Prostate gland (tissue), 2 donors: ENCODE measurements around the gene NHS. TPM values are rescaled to one million over a fixed set of nuclear protein-coding genes. Genes with fewer than 3 reads are reported as not detected.
A peak's percentile ranks its signal among the peaks of the same experiment; 100 is the strongest.

Source experiments
- DNase-seq: peaks from one replicate; pipeline ENCODE4 v3.0.0-alpha.2; 2019; ENCODE audit warnings: low spot score
- H3K27ac ChIP-seq, 2 donors: fragments of 200-600 bp; sonication (generic); 2 replicates each; pipeline ENCODE4 v1.5.1; 2017 to 2019
- H3K27me3 ChIP-seq: fragments of 200-600 bp; sonication (generic); replicated peaks from 2 replicates; pipeline ENCODE4 v1.5.1; 2019; ENCODE audit not compliant: insufficient read depth
- H3K36me3 ChIP-seq, 2 donors: fragments of 200-600 bp; sonication (generic); 1 replicate in 1 of 2; 2 replicates in 1 of 2; pipeline versions ENCODE4 v1.5.1 to v1.8.1; 2017 to 2019
- H3K4me1 ChIP-seq: fragments of 200-600 bp; sonication (generic); replicated peaks from 2 replicates; pipeline ENCODE4 v1.5.1; 2019
- H3K4me3 ChIP-seq, 2 donors: fragments of 200-600 bp; sonication (generic); 2 replicates each; pipeline ENCODE4 v1.5.1; 2017 to 2019
- H3K9me3 ChIP-seq: fragments of 200-600 bp; sonication (generic); 2 replicates; pipeline ENCODE4 v1.5.1; 2017
- CTCF ChIP-seq, 4 experiments: fragments of 200-600 bp in 2 of 4; fragments of 450-650 bp in 2 of 4; sonication (generic) in 2 of 4; IDR thresholded peaks; 1 replicate in 3 of 4; 2 replicates in 1 of 4; pipeline ENCODE4 v1.5.1; 2016 to 2019; ENCODE audit warnings: antibody characterized with exemption in 4 of 4, mild to moderate bottlenecking in 2 of 4, moderate library complexity in 2 of 4
- POLR2A ChIP-seq: fragments of 450-650 bp; IDR thresholded peaks from one replicate; pipeline ENCODE4 v1.6.1; 2016; ENCODE audit warnings: antibody characterized with exemption, mild to moderate bottlenecking
- POLR2AphosphoS5 ChIP-seq: sonication (generic); formaldehyde crosslinking; IDR thresholded peaks from one replicate; pipeline ENCODE4 v1.6.1; 2017; ENCODE audit warnings: antibody characterized with exemption
- WGBS: methylation state at CpG from one replicate; pipeline ENCODE4 v1.1.5; 2018; 5-methylcytosine and 5-hydroxymethylcytosine counted together
- intact Hi-C: fragments of 100-400 bp; cut with DNase I; formaldehyde crosslinking; loops from one replicate; pipeline ENCODE4 v1.14.2; 2022
- total RNA-seq, 2 donors: library from RNA; depleted of rRNA; stranded (reverse); fragments of >200 nt; gene quantifications; one replicate each; pipeline ENCODE4 v1.1.0, GENCODE V29; 2016

NHS gene
- total RNA-seq, 2 donors from 2014 or later = 4.8 to 17.7 TPM

DNA sequence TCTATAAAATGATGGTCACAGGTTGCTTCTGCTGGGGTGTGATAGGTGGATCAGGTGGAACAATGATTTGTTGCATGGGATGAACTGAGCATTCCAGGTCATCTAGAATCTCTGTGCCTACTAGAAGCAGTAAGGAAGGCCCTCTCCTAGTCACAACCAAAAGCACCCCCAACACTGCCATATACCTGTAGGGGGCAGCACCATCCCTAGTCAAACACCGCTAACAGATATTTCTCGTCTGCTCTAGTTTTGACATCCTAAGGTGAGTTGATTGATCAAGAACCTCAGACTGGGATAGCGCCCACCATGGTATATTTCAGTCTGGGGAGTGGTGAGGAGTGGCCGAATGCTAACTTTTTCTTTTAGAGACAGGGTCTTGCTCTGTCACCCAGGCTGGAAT lies 160.2 kb downstream of the NHS start:
- no peak for DNase-seq
- H3K27ac ChIP-seq = no peak overlapping the region
- no peak for TF ChIP-seq POLR2A
- TF ChIP-seq CTCF (IDR thresholded peaks at IDR 0.05) = peak in 2 of 4 experiments; percentile 18 to 27
- 87% methylated on average over 3 of the region's 4 CpGs for WGBS
- intact Hi-C loops = no loop called here
- H3K36me3 ChIP-seq = no peaks in the 10 kb centered on the region
- H3K4me3 ChIP-seq = no peak overlapping the region
- H3K9me3 ChIP-seq = no peaks in the 10 kb centered on the region
- H3K4me1 ChIP-seq = no peaks in the 10 kb centered on the region
- H3K27me3 ChIP-seq = no peaks in the 10 kb centered on the region

DNA sequence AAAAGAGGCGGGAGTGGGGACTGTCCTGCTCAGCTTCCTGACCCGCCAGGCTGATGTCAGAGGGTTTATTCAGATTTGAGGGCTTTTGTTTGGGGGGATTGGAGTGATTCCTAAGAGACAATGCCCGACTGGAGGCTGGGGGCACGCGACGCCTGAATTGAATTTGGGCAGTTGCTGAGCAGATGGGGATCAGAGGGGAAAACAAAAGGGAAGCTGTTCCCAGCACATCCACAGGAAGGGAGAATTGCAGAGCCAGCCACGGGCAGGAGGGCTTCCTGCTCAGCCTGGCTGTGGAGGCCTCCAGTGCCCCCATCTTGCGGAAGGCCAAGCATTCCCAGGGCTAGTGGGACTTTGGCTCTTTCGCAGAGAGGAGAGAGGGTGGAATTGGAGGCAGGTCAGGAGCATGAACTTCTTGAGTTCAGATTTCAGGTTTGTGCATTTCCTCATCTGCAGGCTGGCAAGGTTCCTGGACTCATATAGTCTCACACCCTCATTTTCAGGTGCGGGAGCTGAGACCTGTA lies 162.8 kb downstream of the NHS start:
- no peak overlapping the region for H3K27ac ChIP-seq
- intact Hi-C loops = no loop called here
- WGBS = 81% methylated on average over 10 of the region's 10 CpGs
- TF ChIP-seq POLR2AphosphoS5 = no peak
- no peak for TF ChIP-seq CTCF (IDR thresholded peaks at IDR 0.05)
- TF ChIP-seq POLR2A = no peak
- no peak overlapping the region for H3K4me3 ChIP-seq
- H3K4me1 ChIP-seq = no peaks in the 10 kb centered on the region
- peak; percentile 8 for DNase-seq
- no peaks in the 10 kb centered on the region for H3K27me3 ChIP-seq
- H3K36me3 ChIP-seq = no peaks in the 10 kb centered on the region
- H3K9me3 ChIP-seq = no peaks in the 10 kb centered on the region

GRCh38 chrX:17542123-17542522 lies 167.1 kb downstream of the NHS start:
- DNase-seq = peak; percentile 27
- TF ChIP-seq POLR2A (no peak), POLR2AphosphoS5 (peak; percentile 5)
- intact Hi-C loops = no loop called here
- no peaks in the 10 kb centered on the region for H3K36me3 ChIP-seq
- H3K27me3 ChIP-seq = no peaks in the 10 kb centered on the region
- no peak overlapping the region for H3K4me3 ChIP-seq
- no peaks in the 10 kb centered on the region for H3K9me3 ChIP-seq
- 17% methylated on average over 1 of the region's 3 CpGs for WGBS
- no peak overlapping the region for H3K27ac ChIP-seq
- H3K4me1 ChIP-seq = no peaks in the 10 kb centered on the region

- Histone ChIP-seq H3K4me1 (no peaks in the 10 kb centered on the region), H3K4me3 (no peak overlapping the region), H3K27ac (no peak overlapping the region), H3K9me3 (no peaks in the 10 kb centered on the region), H3K36me3 (no peaks in the 10 kb centered on the region), H3K27me3 (no peaks in the 10 kb centered on the region)
- no peak for DNase-seq
- TF ChIP-seq CTCF (IDR thresholded peaks at IDR 0.05) = no peak
- no peak for TF ChIP-seq POLR2A
- TF ChIP-seq POLR2AphosphoS5 = no peak
- intact Hi-C loops = no loop called here
- 96% methylated on average over 2 of the region's 2 CpGs for WGBS
Observed at GRCh38 chrX:17544821-17545220, 169.8 kb downstream of the NHS start.

DNA sequence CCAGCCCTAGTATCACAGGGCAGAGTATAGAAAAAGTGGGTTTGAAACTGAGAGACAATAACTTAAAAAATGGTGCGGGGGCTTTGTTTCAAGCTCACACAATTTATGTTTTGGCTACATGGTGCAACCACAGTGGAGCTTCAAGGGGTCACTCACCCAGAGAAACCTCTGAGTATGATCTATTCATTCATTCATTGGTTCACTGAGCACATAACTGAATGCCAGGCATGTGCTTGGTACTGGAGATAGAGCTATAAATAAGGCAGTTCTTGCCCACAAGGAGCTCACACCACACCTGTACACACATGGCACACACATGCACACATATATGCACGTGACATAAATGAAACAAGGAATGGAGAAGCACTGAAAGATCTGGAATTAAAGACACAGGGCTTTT lies 171.4 kb downstream of the NHS start:
- H3K9me3 ChIP-seq = no peaks in the 10 kb centered on the region
- intact Hi-C loops = no loop called here
- no peaks in the 10 kb centered on the region for H3K36me3 ChIP-seq
- WGBS = 94% methylated on average over 2 of the region's 2 CpGs
- no peaks in the 10 kb centered on the region for H3K27me3 ChIP-seq
- no peak overlapping the region for H3K4me3 ChIP-seq
- no peaks in the 10 kb centered on the region for H3K4me1 ChIP-seq
- no peak for DNase-seq
- H3K27ac ChIP-seq = no peak overlapping the region
- TF ChIP-seq POLR2A = no peak
- no peak for TF ChIP-seq POLR2AphosphoS5

DNA sequence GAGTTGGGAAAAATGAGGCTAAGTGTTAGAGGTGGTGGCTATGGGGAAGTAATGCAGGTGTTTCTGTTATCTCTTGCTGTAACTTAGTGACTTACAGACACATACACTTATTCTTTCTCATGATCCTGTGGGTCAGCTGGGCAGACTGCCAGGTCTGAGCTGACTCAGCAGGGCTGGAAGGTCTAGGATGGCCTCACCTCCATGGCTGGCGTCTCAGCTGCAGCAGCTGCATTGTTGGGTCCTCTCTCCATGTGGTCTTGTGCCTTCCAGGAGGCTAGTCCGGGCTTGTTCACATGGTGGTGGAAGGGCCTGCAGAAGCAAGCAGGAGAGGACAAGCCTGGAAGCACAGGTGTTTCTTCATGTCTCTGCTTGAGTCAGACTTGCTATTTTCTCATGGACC lies 172.7 kb downstream of the NHS start:
- Histone ChIP-seq H3K27me3 (no peaks in the 10 kb centered on the region), H3K36me3 (no peaks in the 10 kb centered on the region), H3K27ac (no peak overlapping the region), H3K4me3 (no peak overlapping the region), H3K9me3 (no peaks in the 10 kb centered on the region), H3K4me1 (no peaks in the 10 kb centered on the region)
- TF ChIP-seq POLR2A (no peak), POLR2AphosphoS5 (no peak), CTCF (IDR thresholded peaks at IDR 0.05) (no peak)
- intact Hi-C loops = no loop called here
- WGBS = 20% methylated on average over 1 of the region's 2 CpGs
- no peak for DNase-seq
